KG1 (cell line): ENCODE results near the gene SCN1B.
"Not testable (repeated sequence)": the region's sequence is repeated elsewhere in the genome, so short reads cannot be mapped to it uniquely, and the experiment has no call there.

Experiments used
- DNase-seq: peaks from one replicate; lab custom pipeline; 2025; lab: John Stamatoyannopoulos, UW

The SCN1B gene

DNA sequence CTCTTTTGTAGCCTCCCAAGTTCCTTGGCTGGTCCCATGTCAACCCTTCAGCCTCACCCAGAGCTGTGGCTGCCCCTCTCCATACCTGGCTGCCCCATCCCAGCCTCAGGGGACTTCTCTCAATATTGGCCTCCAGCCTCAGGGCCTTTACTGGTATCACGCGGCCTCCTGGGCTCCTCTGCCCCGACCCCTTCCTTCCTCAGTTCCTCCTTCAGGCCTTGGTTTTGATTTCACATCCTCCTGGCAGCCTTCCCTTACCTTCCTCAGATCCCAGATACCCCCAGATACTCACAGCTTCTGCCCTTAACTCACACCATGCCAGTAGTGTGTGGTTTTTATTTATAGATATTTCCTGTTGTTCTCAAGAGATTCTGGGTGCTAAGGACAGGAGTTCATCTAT, 12.8 kb upstream of the SCN1B start:
- no peak for DNase-seq

- no peak for DNase-seq
These were observed 11.9 kb upstream of the SCN1B start for GRCh38 chr19:35018379-35018778.

DNA sequence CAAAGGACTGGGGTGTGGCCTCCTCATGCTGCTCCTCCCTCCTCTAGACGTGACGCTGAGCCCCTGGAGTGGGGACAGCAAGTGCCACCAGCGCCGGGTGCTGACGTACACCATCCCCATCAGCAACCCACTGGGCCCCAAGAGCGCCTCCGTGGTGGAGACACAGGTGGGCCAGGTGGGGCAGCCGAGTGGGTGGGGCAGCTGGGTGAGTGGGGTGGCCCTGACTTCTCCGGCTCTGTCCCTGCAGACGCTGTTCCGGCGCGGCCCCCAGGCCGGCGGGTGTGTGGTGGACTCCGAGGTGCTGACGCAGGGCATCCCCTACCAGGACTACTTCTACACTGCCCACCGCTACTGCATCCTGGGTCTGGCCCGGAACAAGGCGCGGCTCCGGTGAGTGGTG, 11.1 kb upstream of the SCN1B start:
- no peak for DNase-seq

DNA sequence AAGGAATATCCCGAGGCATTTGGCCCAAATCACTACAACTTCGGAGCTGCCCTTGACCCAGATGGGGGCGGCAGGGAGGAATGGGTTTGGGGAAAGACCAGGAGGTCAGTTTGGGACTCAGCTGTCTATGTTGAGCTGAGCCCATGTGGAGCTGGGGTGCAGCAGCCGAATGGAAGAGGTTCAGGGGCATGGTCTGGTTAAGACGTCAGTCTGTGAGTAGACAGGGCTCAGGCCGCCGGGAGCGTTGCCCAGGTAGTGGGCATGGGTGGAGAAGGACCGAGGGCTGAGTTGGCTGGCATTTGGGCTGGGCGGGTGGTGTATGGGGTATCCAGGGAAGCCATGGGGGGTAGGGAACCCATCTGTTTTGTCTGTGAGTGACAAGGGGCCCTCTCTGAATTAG, 9.3 kb upstream of the SCN1B start:
- DNase-seq: no peak

GRCh38 chr19:35021596-35021995, 8.7 kb upstream of the SCN1B start:
- no peak for DNase-seq

GRCh38 chr19:35022460-35022859, 7.8 kb upstream of the SCN1B start:
- no peak for DNase-seq

DNA sequence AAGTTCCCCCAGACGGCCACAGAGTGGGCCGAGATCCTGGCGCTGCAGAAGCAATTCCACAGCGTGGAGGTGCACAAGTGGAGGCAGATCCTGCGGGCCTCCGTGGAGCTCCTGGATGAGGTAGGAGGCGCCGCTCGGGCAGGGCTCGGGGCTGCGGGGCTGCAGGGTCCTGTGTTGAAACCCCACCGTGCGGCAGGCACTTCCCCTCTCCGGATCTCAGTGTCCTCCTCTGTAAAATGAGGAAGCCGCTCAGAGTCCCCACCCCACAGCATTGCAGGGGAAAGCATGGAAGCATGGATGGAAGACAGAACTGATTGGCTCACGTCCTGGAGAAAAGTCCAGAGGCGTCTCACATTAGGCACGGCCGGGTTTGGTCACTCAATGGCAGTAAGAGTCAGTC, 6.8 kb upstream of the SCN1B start:
- no peak for DNase-seq

DNA sequence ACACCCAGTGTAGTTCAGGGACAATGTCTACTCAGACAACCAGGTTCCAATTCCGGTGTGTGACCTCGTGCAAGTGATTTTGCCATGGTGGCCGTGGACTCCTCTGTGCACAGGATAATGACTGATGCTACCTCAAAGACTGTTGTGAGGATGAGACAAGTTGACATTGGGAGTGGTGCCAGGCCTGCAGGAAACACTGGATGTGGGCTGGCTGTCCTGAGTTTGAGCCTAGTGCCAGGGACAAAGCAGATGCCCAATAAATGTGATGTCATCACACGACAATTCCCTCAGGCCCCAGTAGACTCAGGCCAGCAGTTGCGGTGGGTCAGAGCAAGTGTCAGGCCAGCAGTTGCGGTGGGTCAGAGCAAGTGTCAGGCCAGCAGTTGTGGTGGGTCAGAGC, 6.2 kb upstream of the SCN1B start:
- DNase-seq: no peak

DNA sequence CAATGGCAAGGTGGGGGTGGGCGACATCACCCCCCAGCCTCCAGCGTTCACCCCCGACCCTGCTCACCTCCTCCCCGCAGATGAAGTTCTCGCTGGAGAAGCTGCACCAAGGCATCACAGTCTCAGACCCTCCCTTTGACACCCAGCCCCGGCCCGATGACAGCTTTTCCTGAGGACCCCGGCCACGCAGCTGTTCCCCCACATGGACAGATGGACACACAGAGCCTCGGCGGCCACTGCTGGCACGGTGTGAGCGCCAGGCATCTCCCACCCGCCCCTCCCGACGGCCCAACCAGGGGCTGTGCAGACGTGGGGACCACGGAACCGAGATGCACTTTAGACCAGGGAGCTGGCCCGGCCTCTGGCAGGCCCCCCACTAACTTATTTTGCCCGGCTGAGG, 4.3 kb upstream of the SCN1B start:
- DNase-seq: no peak

DNA sequence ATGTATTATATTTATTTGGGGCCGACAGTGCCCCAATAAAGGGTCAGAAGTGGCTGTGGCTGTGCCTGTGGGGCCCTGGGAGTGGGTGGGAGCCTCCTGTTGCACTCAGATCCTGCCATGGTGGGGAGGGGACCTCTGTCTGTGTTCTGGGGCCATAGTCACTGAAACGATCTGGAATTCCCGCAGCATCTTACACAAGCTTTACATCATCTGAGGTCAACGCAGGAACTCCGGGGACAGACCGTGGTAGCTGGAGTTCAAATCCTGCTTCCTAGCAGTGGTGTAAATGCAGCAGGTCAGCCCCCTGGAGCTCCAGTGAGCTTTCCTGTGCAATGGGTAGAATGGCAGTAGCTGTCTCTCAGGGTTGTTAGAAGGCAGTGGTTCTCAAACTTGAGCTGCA, 3.9 kb upstream of the SCN1B start:
- DNase-seq: no peak

GRCh38 chr19:35027009-35027408, 3.3 kb upstream of the SCN1B start:
- no peak for DNase-seq

- DNase-seq: no peak
These were observed 2.2 kb upstream of the SCN1B start for GRCh38 chr19:35027851-35028599.

DNA sequence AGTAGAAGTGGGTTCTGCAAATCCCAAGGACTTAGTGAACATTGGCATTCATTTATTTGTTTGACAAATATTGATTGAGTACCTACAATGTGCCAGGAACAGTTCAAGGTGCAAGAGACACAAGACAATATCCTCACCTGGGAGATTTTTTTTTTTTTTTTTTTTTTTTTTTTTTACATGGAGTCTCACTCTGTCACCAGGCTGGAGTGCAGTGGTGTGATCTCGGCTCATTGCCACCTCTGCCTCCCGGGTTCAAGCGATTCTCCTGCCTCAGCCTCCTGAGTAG, 1.7 kb upstream of the SCN1B start:
- DNase-seq: not testable (repeated sequence)

DNA sequence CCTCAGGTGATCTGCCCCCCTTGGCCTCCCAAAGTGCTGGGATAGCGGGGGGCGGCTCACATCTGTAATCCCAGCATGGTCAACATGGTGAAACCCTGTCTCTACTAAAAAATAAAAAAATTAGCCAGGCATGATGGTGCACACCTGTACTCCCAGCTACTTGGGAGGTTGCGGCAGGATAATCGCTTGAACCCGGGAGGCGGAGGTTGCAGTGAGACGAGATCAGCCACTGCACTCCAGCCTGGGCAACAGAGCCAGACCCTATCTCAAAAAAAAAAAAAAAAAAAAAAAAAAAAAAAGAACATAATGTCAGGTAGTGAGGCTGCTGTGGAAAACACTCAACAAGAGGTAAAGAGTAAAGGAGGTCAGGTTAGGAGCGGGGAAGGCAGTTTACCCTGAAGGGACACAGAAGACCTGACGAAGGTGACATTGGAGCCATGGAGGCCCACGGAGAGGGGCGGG, 964 bp upstream of the SCN1B start:
- not testable (repeated sequence) for DNase-seq

GRCh38 chr19:35029737-35030256, 473 bp upstream of the SCN1B start:
- no peak for DNase-seq

DNA sequence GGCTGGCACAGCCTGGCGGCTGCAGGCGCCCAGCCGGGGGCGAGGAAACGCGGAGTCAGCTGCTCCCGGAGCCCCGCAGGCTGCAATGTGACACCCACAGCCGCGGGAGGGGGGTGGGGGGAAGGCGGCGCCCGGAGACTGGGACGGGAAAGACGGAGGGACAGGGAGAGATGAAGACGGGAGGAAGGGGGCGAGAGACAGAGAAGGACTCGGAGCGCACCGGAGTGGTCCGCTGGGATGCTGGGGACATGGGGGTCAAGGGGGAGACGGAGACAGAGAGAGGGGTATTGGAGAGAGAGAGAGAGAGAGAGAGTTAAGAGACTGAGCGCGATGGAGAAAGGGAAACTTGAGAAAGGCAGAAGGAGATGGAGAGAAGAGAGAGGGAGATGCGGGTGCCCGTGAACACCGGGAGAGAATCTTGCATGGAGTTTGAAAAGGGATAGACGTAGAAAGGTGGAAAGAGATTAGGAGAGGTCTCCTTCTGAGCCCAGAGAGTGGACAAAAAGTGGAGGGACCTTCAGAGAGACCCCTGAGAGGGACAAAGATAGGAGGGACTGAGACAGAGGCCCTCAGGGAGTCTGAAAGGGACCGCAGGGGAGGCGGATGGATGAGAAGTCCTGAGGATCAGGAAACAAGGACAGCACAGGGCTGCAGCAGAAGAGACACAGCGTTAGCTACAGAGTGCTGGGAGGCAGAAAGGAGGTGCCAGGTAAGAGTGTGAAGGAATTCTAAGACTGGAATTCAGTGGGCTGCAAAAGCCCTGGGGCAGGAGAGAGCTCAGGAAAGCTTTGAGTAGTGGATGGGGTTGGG, 1.0 kb downstream of the SCN1B start:
- no peak for DNase-seq

- no peak for DNase-seq
These were observed 2.1 kb downstream of the SCN1B start for GRCh38 chr19:35032356-35032865.

DNA sequence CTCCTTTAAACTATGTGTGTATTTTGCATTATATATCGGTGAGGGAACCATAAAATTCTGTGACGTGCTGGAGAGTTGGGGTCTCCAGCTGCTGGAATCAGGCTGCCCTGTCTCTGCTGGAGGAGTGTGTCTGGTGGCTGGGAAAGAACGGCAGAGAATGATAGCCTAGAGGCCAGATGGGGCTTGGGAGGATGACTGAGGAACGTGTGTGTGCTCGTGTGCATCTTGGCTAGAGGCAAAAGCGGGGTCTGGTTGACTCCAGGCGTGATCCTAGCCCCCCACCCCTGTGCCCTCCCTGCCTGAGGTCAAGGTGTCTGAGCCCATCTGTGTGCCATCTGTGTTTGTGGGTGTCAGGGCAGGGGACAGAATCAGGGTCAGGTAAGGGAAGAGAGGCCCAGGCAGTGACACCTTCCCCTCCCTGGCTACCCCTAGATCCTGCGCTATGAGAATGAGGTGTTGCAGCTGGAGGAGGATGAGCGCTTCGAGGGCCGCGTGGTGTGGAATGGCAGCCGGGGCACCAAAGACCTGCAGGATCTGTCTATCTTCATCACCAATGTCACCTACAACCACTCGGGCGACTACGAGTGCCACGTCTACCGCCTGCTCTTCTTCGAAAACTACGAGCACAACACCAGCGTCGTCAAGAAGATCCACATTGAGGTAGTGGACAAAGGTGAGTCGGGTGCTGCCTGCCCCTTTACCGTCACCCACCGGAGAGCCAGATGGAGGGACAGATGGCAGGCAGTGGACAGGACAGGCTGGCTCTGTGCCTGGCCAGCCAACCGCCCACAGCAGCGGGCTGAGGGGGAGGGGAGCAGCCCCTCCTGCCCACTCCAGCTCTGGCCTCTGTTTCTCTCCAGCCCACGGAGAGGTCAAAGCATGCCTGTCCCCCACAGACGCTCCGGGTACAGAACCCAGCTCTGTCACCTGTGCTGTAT, 3.1 kb downstream of the SCN1B start:
- DNase-seq: no peak

DNA sequence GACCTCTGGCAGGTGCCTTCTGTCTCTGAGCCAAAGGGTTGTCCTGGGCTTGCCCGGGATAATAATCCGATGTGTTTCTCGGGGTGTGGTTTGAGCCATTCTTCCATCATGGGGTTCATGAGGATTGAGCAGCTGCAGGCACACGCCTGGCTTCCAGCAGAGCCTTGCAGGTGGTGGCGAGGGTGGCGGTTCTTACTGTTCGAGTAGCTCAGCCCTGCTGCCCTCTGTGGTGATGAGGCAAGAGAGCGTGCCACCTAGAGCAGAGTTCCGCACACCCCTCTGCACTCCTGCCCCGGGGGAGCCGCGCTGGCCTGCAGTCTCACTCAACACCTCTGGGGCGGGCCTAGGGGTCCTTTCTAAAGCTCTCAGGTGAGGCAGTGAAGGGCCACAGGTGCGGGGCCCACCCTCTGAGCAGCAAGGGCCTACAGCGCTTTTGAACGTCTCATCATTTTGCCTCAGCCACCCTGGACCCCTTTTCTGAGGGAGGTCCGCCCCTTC, 3.8 kb downstream of the SCN1B start:
- no peak for DNase-seq

- no peak for DNase-seq
These were observed 4.5 kb downstream of the SCN1B start for GRCh38 chr19:35034588-35035382.
